NCI-H128 (cell line): ENCODE data around the gene SEPTIN10.
"Not testable (repeated sequence)": the region's sequence is repeated elsewhere in the genome, so short reads cannot be mapped to it uniquely, and the experiment has no call there.

Experiments
- DNase-seq: peaks from one replicate; lab custom pipeline; 2025; ENCODE audit not compliant: unreplicated experiment; lab: John Stamatoyannopoulos, UW

Gene SEPTIN10

DNA sequence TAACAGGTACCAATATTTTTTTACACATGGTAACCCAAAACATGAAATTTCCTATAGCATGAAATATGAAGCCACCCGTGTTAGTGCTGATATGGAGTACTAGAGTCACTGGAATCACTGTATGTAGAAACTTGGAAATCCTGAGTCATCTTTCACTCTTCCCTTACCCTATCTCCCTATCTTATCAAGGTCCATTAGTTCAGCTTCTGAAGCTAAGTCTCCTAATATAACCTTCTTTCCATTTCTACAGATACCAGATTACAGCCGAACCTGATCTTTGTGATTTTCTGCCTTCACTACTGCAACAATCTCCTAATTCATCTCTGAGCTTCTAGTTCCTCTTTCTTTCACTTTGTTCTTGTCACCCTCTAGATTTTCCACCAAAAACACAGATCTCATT is 59.0 kb downstream of the SEPTIN10 start:
- DNase-seq, result no peak

DNA sequence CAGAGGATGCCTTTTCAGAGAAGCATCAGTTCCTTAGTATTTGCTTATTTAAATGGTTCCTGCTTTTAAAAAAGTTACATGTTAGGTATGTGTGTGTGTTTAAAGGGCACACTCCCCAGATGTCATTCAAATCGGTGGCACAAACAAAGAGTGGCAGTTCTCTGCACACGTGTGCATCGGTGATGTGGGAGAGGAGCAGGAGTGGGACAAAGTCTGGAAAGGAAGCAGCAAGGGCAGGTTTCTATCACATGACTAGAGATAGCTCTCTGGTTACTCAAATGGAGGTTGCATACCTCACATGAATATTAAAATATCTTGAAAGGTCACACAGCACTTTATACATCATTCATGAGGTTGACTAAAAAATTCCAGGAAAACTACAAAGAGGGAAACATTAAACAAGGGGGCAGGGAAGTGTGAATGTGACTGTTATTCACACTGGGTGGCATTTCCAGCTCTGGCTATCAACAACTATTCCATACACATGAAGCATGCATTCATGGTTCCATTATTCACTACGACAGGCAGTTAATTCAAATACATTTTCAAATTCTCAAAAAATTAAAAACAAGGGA is 64.7 kb downstream of the SEPTIN10 start:
- DNase-seq, result no peak

- DNase-seq, result no peak
Measured at GRCh38 chr2:109547280-109547679, 66.5 kb downstream of the SEPTIN10 start.

GRCh38 chr2:109545828-109546713 is 67.7 kb downstream of the SEPTIN10 start:
- DNase-seq, result no peak

DNA sequence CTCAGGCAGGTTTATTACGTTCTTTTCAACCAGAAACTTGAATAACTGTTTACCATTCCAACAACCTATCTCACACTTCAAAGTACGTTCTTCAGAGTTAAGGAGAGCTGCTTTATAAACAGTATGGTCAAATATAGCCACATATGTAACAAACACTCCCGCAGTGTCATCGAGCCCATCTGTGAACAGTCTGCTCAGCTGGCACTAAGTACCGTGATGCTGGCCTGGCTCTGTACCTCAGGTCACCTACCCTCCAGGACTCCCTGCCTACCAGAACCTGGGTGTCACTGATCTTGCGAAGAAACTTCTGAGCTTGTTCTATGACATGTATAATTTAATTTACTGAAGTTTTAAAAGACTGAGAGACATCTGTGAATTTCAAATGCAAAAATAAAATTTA is 71.4 kb downstream of the SEPTIN10 start:
- no peak for DNase-seq

DNA sequence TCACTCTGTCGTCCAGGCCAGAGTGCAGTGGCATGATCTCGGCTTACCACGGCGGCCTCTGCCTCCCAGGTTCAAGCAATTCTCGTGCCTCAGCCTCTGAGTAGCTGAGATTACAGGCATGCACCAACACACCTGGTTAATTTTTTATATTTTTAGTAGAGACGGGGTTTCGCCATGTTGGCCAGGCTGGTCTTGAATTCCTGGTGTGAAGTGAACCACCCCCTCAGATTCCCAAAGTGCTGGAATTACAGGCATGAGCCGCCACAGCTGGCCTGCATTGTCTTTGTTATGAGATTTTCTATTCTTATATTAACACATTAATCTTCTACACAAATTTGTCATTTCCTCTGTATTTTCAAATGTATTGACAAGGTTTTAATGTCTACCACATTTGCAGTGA is 75.2 kb downstream of the SEPTIN10 start:
- no peak for DNase-seq

DNA sequence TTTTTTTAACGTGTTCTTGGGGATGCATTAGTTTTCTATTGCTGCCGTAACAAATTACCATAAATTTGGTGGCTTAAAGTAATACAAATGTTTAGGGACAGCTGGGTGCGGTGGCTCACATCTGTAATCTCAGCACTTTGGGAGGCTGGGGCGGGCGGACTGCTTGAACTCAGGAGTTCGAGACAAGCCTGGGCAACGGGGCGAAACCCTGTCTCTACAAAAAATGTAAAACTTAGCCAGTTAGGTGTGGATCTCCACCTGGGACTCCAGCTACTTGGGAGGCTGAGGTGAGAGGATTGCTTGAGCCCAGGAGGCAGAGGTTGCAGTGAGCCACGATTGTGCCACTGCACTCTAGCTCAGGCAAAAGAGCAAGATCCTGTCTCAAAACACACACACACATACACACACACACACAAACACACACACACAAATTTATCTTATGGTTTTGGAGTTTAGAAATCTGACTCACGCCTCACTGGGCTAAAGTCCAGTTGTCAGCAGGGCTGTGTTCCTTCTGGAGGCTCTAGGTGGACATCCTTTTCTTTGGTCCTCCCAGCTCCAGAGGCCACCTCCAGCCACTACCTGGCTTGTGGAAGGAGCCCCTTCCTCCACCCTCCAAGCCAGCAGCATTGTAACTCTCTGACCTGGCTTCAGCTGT is 76.1 kb downstream of the SEPTIN10 start:
- no peak for DNase-seq

GRCh38 chr2:109536556-109536955 is 77.2 kb downstream of the SEPTIN10 start:
- not testable (repeated sequence) for DNase-seq

DNA sequence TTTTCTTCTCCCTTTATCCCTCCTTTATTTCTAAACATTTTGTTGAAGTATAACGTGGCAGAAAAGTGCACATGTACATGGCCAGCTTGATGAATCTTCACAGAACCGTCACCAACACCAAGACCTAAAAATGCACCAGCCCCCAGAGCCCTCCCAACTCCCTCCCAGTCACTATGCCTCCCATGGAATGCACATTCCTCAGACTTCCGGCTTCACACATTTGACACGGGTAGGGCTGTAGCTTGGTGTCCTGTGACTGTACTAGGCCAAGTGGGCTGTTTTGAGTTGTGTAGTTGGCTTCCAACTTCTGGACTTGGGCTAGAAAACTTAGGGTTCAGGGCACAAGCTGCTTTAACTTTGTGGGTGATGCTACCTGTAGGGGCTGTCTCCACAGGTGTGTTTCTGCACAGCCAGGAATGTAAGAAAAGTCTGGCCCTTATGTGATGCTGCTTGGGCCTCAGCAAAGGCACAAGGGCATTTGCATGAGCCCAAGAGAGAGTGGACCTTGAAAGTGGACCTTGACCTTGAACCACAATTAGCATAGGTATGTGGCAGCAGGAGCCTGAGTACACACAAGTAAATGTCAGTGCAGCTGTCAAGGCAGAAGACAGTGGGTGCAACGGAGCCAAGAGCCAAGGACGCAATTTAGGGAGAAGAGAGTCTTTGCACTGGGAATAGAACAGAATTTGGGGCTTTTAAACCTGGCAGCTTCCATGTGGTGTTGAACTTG is 78.4 kb downstream of the SEPTIN10 start:
- DNase-seq, result no peak

- no peak for DNase-seq
Measured at GRCh38 chr2:109533823-109534222, 79.9 kb downstream of the SEPTIN10 start.

DNA sequence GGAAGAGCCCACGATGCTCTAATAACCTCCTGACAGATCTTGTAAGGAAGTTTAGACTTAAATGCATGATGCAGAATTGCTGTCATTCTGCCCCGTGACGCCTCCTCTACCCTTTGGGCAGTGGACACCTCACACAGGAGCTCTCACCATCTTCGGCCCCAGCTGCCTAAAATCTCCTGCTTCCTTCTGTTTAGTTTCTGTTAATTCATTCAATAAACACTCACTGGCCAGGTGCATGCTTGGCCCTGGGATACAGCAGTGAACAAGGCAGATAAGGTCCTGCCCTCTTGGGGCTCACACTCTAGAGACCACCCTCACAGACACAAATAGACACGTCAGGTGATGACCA is 81.1 kb downstream of the SEPTIN10 start:
- no peak for DNase-seq

DNA sequence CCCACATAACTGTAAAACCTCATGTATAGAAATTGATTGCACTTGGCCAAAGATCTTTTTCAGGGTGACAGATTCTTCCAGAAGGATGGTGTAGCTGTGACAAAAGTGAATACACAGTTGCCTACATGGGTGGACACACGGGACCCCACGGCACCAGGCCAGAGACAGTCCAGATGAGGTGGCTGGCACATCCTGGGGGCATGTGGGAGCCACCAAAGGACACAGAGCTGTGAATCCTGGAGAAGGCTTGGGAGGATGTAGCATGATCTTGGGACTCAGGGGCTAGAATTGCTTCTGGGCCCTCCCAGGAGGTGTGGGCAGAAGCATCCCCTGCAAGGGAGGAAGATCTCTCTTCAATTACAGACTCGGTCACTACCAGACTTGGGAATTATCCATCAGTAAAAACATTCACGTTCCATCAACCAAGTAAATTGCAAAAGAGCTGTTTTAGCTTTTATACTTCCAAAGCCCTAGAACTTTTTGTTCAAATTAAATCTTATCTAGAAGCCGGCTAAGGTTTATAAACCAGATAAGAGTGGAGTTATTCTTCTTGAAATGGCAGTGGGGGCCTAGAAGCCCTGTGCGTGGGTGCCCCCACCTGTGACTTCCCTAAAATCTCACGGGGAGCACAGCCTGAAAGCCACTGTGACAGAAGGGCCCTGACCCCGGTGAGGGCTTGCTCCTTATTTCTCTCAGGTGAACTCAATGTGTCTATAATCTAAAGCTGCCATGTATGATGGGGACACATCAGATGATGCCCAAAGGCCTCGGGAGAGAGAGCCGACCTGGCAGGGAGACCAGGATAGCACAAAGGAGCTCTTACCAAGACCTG is 81.7 kb downstream of the SEPTIN10 start:
- no peak for DNase-seq

DNA sequence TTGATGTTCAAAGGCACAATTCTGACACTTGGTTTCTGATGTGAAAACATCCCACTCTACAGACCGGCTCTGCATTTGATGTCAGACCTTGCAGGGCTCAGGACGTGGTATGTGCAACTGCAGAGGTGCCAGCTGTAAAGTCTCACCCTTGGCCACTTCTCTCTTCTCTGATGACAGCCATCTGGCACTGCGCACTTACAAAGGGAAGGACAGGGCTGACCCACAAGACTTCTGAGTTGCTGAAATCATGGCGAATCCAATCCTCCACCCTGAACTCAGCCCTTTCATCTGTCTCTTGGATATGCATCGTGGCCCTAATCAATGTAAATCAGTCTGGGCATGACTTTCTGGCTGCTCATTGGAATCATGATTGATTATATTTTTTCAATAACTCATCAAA is 82.5 kb downstream of the SEPTIN10 start:
- no peak for DNase-seq

GRCh38 chr2:109530712-109531111 is 83.1 kb downstream of the SEPTIN10 start:
- no peak for DNase-seq

DNA sequence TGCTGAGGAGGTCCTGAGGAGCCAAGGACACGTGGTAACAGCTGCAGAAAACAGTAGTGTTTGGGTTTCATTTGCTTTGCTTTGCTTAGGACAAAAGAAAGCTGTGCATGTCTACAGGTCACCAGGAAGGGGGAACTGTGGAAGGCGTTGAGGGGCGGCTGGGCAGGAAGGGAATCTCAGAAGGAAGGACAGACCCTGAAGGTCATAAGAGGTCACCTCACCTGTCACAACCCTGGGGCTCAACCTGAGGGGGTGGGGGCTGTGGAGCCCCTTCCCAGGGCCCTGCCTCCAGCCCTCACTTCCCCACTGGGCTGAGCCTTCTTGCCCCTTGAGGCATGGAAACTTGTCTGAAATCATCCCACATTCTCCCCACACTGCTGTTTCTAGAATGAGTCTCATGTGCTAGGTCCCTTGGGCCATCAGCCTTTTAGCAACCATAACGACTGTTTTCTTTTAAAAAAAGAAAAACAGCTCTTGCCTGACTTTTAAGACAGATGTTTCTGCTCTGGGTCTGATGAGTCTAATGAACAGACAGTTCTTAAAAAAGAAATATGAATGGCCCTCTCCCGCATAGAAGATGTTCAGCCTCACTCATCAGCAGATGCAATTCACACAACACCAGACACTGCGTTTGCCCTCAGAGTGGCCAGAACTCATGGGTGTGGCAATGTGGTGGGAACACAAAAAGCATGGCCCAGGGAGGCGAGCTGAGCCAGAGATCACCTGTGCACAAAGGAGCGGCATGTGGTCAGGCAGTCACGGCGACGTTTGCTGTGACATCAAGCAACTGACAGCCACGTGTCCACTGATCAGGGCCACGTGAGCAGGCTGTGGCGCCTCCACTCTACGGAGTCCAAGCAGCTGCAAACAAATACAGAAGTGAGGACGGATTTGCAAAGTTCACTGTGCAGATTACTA is 84.0 kb downstream of the SEPTIN10 start:
- no peak for DNase-seq

GRCh38 chr2:109528811-109529501 is 84.8 kb downstream of the SEPTIN10 start:
- DNase-seq, result no peak

- DNase-seq, result no peak
Measured at GRCh38 chr2:109527846-109528705, 85.7 kb downstream of the SEPTIN10 start.

- DNase-seq, result no peak
Measured at GRCh38 chr2:109527079-109527478, 86.7 kb downstream of the SEPTIN10 start.
